GM12878 (cell line): ENCODE data around the gene LNPK. TPM values are rescaled to one million over a fixed set of nuclear protein-coding genes. Genes with fewer than 3 reads are reported as not detected.

ENCODE experiments used
- ATAC-seq: fragments of 200-7000 bp; cut with Tn5 transposase; 3 replicates; pipeline ENCODE4 v1.9.1; 2020; ENCODE audit warnings: mild to moderate bottlenecking, moderate library complexity
- BruUV-seq: library from RNA; stranded (reverse); fragments of 400-500 nt; replicated peaks from 2 replicates; lab custom pipeline; 2021; lab: Mats Ljungman, UMichigan
- CTCF ChIA-PET: fragments of 300-600 bp; sonication (Branson Sonifier 250); formaldehyde crosslinking; extraction: SDS; loops from one replicate; lab custom pipeline; 2021; ENCODE audit warnings: inconsistent platforms; lab: Yijun Ruan, JAX
- POLR2A ChIA-PET: fragments of 350-600 bp; formaldehyde crosslinking; extraction: SDS; loops from one replicate; lab custom pipeline; 2021; ENCODE audit warnings: inconsistent platforms; lab: Charles Lee
- RAD21 ChIA-PET: fragments of 300-600 bp; sonication (Branson Sonifier 250); formaldehyde crosslinking; loops from one replicate; lab custom pipeline; 2023; ENCODE audit warnings: antibody characterized with exemption; ENCODE audit not compliant: unreplicated experiment; lab: Charles Lee
- SMC1A ChIA-PET: fragments of 300-600 bp; sonication (Branson Sonifier 250); formaldehyde crosslinking; loops from one replicate; lab custom pipeline; 2023; ENCODE audit not compliant: unreplicated experiment, uncharacterized antibody; lab: Charles Lee
- DNase-seq: peaks from one replicate; pipeline ENCODE4 v3.0.0-alpha.2; 2011; ENCODE audit warnings: low read depth, low spot score
- FAIRE-seq: peaks from 3 replicates; lab custom pipeline; 2011; peaks lifted over from hg19 to GRCh38; lab: Jason Lieb, UNC
- H2AFZ ChIP-seq: 2 replicates; pipeline ENCODE4 v1.6.0; 2011; ENCODE audit warnings: low read depth, low read length, control low read depth; ENCODE audit not compliant: control insufficient read depth
- H3K27ac ChIP-seq: 2 replicates; pipeline ENCODE4 v1.5.1; 2011; ENCODE audit warnings: control low read depth; ENCODE audit not compliant: control insufficient read depth, insufficient read depth
- H3K27me3 ChIP-seq, 2 experiments: replicated peaks in 1 of 2; 2 replicates each; pipeline versions ENCODE4 v1.6.0 to v1.6.1; 2011; ENCODE audit warnings: low read length in 1 of 2; ENCODE audit not compliant: control insufficient read depth in 2 of 2, insufficient read depth in 2 of 2
- H3K36me3 ChIP-seq, 2 experiments: 2 replicates each; pipeline ENCODE4 v1.5.1; 2011; ENCODE audit warnings: low read length in 1 of 2; ENCODE audit not compliant: control insufficient read depth in 2 of 2, insufficient read depth in 2 of 2
- H3K4me1 ChIP-seq: 2 replicates; pipeline ENCODE4 v1.6.1; 2011; ENCODE audit warnings: mild to moderate bottlenecking, low read length, moderate library complexity, mixed read lengths; ENCODE audit not compliant: control insufficient read depth, insufficient read depth
- H3K4me2 ChIP-seq: 2 replicates; pipeline ENCODE4 v1.6.0; 2011; ENCODE audit warnings: control low read depth; ENCODE audit not compliant: control insufficient read depth, insufficient read depth
- H3K4me3 ChIP-seq: fragments of 200-600 bp; sonication (generic); 2 replicates; pipeline ENCODE4 v1.5.1; 2016
- H3K79me2 ChIP-seq: 2 replicates; pipeline ENCODE4 v1.6.0; 2011; ENCODE audit warnings: low read length; ENCODE audit not compliant: control insufficient read depth, insufficient read depth
- H3K9ac ChIP-seq: 2 replicates; pipeline ENCODE4 v1.8.0; 2011; ENCODE audit warnings: low read length, control low read depth, mixed read lengths; ENCODE audit not compliant: control insufficient read depth, insufficient read depth
- H3K9me3 ChIP-seq: replicated peaks from 3 replicates; pipeline ENCODE4 v1.5.1; 2011; ENCODE audit warnings: mild to moderate bottlenecking, low read length; ENCODE audit not compliant: control insufficient read depth, insufficient read depth
- H4K20me1 ChIP-seq: 2 replicates; pipeline ENCODE4 v1.6.0; 2011; ENCODE audit not compliant: control insufficient read depth, insufficient read depth
- CBX5 ChIP-seq: sonication (generic); IDR thresholded peaks from 2 replicates; pipeline ENCODE4 v1.6.1; 2016; ENCODE audit warnings: low read depth, moderate library complexity, mild to moderate bottlenecking, inconsistent platforms
- MTA3 ChIP-seq: IDR thresholded peaks from 2 replicates; pipeline ENCODE4 v1.6.1; 2012; ENCODE audit warnings: low read length, inconsistent platforms, borderline replicate concordance
- NFYA ChIP-seq: IDR thresholded peaks from 2 replicates; pipeline ENCODE4 v1.6.1; 2011; ENCODE audit warnings: low read depth, mild to moderate bottlenecking, low read length, improper control_type of control experiment, borderline replicate concordance
- RFX5 ChIP-seq: IDR thresholded peaks from 2 replicates; pipeline ENCODE4 v1.6.1; 2011; ENCODE audit warnings: low read depth, low read length, improper control_type of control experiment
- ZBTB40 ChIP-seq: fragments of 450-650 bp; IDR thresholded peaks from 2 replicates; pipeline ENCODE4 v1.6.1; 2016; ENCODE audit warnings: mild to moderate bottlenecking, moderate library complexity, borderline replicate concordance
- WGBS: methylation state at CpG from one replicate; pipeline ENCODE4 v1.1.6; 2016; ENCODE audit warnings: low lambda C conversion rate; ENCODE audit not compliant: insufficient replicate concordance, insufficient coverage; ENCODE audit errors: missing lambda C conversion rate; 5-methylcytosine and 5-hydroxymethylcytosine counted together
- in situ Hi-C: fragments of 300-500 bp; cut with MboI; formaldehyde crosslinking; loops from 9 replicates; pipeline ENCODE4 v1.14.3; 2018; ENCODE audit warnings: mixed read lengths
- intact Hi-C: fragments of 100-400 bp; cut with micrococcal nuclease; formaldehyde crosslinking; loops from one replicate; pipeline ENCODE4 v1.14.2; 2022; ENCODE audit not compliant: unreplicated experiment
- polyA plus RNA-seq, 11 experiments: library from polyadenylated mRNA; depleted of rRNA in 4 of 11; unstranded in 6 of 11; stranded (reverse) in 5 of 11; fragments of >200 nt; fragmentation: Nextera tagmentation in 4 of 11; fragmentation: Illumina TruSeq in 1 of 11; extraction: Ambion mirVana in 4 of 11; extraction: Trizol in 1 of 11; gene quantifications; 1 replicate in 1 of 11; 2 replicates in 10 of 11; pipeline versions ENCODE4 v1.2.1 to v1.2.3, GENCODE V29; 2011 to 2016; ENCODE audit warnings: inconsistent platforms in 2 of 11, missing spikeins in 2 of 11, low read depth in 1 of 11
- total RNA-seq, 4 experiments: library from RNA; depleted of rRNA in 3 of 4; stranded (reverse); fragments of >200 nt in 3 of 4; fragmentation: Illumina TruSeq in 1 of 4; extraction: Trizol in 1 of 4; gene quantifications; 2 replicates each; pipeline versions ENCODE4 v1.2.1 to v1.2.3, GENCODE V29; 2013 to 2021

LNPK gene
- total and polyA plus RNA-seq, 10 of the 15 experiments (the other 5 are each of a cell fraction or from before 2014, with no cell fraction given) = 3.2 to 30.0 (median 15.6) TPM

- intact Hi-C loops = no loop called here
Observed at GRCh38 chr2:175965773-175966172, 36.3 kb downstream of the LNPK start.

More at GRCh38 chr2:175965773-175966172, 36.3 kb downstream of the LNPK start:
- ChIA-PET POLR2A (no interaction called here), RAD21 (no interaction called here), SMC1A (no interaction called here), CTCF (no interaction called here)
- 96% methylated on average over 3 of the region's 3 CpGs for WGBS
- Histone ChIP-seq H3K9ac (no peak overlapping the region), H2AFZ (no peak overlapping the region), H3K9me3 (no peaks in the 10 kb centered on the region), H4K20me1 (no peaks in the 10 kb centered on the region), H3K79me2 (no peaks in the 10 kb centered on the region), H3K4me3 (no peak overlapping the region), H3K36me3 (no peaks in the 10 kb centered on the region; a peak in 2 of 4 replicates), H3K27me3 (no peaks in the 10 kb centered on the region), H3K27ac (no peak overlapping the region), H3K4me2 (no peak overlapping the region), H3K4me1 (no peaks in the 10 kb centered on the region)
- no peak for FAIRE-seq
- no peak for DNase-seq
- ATAC-seq = no peak
- BruUV-seq = no TSS peak
- in situ Hi-C loops = no loop called here
- TF ChIP-seq MTA3 (no peak), NFYA (no peak), RFX5 (no peak), CBX5 (no peak), ZBTB40 (no peak)
